Measurements from ENCODE around the gene ARHGAP25.

The ARHGAP25 gene

DNA sequence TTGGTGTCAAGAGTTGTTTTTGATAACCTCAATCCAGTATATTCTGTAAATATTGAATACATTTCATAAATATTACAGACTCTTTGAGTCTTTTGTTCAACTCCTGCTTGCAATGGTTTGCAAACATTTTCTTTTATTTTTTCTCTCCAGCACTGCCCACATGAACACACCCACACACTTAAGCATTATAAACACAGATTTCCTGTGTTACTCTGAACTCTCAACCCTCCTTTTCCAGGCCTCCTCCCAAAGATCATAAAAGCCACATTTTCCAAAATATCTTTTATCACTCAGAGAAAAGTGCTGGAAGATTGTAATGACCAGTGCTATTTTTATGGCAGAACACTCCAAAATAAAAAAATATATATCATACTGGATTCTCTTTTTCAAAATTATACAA is 20.5 kb downstream of the ARHGAP25 start:
- no peak for DNase-seq
- no peak for TF ChIP-seq GATA1 (IDR thresholded peaks at IDR 0.05; ENCODE audit: low read depth, low read length)
- no peak for TF ChIP-seq POLR2A (IDR thresholded peaks at IDR 0.05; ENCODE audit: low read length)

DNA sequence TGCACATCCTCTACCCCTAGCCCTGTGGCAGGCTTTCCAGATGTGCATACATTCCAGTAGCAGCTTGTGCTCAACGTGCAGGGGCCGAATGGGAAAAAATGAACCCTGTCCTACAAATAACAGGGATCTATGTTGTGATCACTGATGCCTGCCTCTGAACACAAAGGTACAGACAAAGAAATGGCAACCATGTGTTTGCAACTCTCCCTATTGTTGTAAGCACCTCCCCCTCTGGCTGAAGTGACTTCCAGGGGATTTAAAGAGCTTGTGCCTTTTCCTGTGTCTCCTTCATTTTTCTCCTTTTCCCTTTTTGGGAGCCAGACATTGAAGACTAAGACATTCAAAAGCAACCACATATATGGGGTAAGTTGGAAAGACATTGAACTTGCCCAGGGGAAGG is 21.6 kb downstream of the ARHGAP25 start:
- no peak for DNase-seq
- TF ChIP-seq GATA1 (IDR thresholded peaks at IDR 0.05; ENCODE audit: low read depth, low read length) (no peak), POLR2A (IDR thresholded peaks at IDR 0.05; ENCODE audit: low read length) (no peak)

DNA sequence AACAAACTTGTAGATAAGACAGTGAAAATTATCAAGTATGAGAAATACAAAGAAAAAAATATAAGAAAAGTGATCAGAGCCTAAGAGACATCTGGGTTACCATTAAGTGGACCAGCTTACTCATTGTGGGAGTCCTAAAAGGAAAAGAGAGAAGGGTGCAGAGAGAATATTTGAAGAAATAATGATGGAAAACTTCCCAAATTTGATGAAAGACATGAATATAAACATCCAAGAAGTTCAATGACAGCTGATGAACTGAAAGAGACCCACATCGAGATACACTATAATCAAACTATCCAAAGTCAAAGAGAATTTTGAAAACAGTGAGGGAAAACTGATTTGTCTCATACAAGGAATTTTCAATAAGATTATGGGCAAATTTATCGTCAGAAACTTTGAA is 22.5 kb downstream of the ARHGAP25 start:
- DNase-seq: no peak
- TF ChIP-seq GATA1 (IDR thresholded peaks at IDR 0.05; ENCODE audit: low read depth, low read length) (no peak), POLR2A (IDR thresholded peaks at IDR 0.05; ENCODE audit: low read length) (no peak)

DNA sequence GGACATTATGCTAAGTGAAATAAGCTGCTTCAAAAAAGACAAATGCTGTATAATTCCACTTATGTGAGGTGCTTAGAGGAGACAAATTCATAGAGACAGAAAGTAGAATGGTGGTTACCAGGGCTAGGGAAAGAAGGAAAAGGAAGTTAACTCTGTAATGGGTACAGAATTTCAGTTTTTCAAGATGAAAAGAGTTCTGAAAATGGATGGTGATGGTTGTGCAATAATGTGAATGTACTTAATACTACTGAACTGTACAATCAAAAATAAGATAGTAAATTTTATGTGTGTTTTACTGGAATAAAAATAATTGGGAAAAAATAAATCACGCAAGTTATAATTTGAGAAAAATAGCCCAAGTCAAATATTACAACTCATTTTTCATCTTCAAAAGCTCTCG is 27.5 kb downstream of the ARHGAP25 start:
- TF ChIP-seq POLR2A (IDR thresholded peaks at IDR 0.05; ENCODE audit: low read length) (no peak), GATA1 (IDR thresholded peaks at IDR 0.05; ENCODE audit: low read depth, low read length) (no peak)
- DNase-seq: no peak

DNA sequence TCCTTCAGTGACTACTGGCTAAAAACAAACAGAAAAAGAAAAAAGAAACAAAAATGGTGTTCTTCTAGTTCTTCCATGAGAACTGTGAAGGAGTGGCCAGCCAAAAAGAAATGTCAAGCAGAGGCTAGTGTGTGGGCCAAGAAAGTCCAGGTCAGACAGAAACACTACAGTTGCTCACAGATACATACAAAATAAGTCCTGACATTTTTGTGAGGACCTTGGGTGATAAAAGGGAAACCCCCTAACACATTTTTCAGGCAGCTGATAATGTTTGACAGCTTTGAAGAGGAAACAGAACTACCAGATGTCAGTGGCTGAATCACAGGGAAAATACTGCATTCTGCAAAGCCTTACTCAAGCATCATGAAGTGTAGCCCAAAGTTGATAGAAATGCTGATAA is 28.1 kb downstream of the ARHGAP25 start:
- TF ChIP-seq GATA1 (IDR thresholded peaks at IDR 0.05; ENCODE audit: low read depth, low read length): no peak
- TF ChIP-seq POLR2A (IDR thresholded peaks at IDR 0.05; ENCODE audit: low read length): no peak
- DNase-seq: no peak

DNA sequence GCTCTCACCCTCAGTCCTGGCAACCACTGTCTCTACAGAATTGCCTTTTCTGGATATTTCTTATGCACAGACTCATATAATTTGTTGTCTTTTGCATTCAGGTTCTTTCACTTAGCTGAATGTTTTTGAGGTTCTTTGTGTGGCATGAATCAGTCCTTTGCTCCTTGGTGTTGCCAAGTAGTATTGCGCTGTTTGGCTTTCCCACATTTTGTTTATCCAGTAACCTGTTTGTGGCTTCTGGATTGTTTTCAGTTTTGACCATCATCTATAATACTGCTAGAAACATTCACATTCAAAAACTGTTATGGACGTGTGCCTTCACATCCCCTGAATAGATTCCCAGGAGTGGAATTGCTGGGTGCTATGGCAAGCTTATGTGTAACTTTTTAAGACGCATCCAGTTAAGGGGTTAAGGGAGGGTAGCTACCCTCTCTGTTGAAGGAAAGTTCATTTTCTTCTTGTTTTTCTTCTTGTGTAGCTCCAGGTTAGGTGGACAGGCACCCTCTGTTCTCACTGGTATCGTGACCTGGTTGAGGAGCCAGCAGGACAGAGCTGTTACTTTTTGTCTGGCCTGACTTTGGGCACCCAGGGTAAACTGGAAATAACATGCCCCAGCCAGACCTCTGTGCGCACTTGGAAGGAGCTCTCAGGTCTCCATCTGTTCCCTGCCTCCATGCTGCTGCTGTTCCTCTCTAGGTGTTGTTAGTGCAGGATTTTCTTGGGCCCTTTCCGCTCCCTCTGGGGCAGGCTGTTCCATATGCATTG is 29.6 kb downstream of the ARHGAP25 start:
- no peak for DNase-seq
- no peak for TF ChIP-seq POLR2A (IDR thresholded peaks at IDR 0.05; ENCODE audit: low read length)
- no peak for TF ChIP-seq GATA1 (IDR thresholded peaks at IDR 0.05; ENCODE audit: low read depth, low read length)

DNA sequence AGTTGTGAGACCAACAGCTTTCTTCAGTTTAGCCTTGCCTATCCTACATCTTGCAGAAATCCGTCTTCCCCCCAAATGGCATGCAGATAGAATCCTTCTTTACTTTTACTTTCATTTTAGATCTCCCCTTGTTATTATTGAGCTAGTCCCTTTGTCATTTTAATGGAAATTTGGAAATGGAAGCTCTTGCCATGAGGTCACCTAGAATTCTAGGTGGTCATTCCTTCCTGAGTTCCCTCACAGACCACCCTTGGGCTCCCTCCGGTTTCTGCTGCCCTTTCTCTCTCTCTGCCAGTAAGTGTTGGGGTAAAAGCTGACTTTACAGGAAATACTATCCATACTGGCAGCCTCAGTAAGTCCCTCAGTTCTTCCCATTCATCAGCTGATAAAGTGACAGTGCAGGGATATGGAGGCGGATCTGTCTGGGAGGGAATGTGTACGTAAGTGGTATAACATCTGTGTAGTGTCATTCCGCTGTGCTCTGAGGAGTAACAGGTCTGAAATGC is 30.2 kb downstream of the ARHGAP25 start:
- TF ChIP-seq GATA1 (IDR thresholded peaks at IDR 0.05; ENCODE audit: low read depth, low read length) (no peak), POLR2A (IDR thresholded peaks at IDR 0.05; ENCODE audit: low read length) (no peak)
- DNase-seq: no peak

DNA sequence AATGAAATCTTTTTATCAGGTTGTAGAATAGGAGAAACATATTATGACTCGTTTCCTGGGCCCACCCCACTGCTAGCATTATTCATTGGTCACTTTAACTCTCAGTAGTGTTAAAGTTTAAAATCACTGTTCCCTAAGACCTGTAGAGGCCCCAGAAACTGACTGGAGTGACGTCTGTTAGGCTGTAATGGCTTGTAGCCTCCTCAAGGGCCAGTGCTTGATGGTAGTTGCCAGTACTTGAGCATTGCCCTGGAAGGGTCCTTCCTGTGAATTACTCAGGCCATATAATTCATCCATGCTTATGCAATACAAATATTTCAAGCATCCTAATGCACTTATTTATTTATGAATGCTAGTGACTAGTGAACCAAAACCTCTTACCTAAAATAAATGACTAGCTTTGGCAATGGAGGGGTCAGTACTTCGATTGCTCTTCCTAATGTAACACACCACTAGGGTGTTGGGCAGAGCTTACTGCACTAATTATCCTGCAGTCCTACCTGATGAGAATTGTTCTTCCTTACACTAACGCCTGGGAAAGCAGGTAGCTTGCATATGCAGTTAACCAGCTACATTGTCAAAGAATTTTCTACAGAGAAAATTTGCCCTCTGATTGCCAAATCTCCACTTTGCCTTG is 31.2 kb downstream of the ARHGAP25 start:
- TF ChIP-seq GATA1 (IDR thresholded peaks at IDR 0.05; ENCODE audit: low read depth, low read length) (no peak), POLR2A (IDR thresholded peaks at IDR 0.05; ENCODE audit: low read length) (no peak)
- no peak for DNase-seq

DNA sequence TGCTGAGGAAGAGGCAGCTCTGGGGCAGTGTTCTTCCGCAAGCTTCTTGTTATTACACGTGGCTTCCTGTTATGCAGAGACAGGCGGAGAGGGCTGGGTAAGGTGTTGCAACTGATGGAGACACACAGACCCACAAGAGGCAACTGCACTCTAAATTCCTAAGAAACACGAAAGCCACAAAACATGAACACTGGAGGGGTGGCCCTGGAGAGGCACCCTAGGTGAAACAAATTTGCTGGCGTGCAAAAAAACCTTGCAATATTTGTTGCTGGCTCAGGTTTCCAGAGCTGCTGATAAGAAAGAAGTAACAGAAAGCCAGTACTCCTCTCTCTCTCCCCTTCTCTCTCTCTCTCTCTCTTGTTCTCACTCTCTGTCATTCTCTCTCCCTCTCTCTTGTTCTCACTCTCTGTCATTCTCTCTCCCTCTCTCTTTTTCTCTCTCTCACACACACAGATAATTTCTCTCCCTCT is 31.8 kb downstream of the ARHGAP25 start:
- DNase-seq: no peak
- TF ChIP-seq GATA1 (IDR thresholded peaks at IDR 0.05; ENCODE audit: low read depth, low read length) (no peak), POLR2A (IDR thresholded peaks at IDR 0.05; ENCODE audit: low read length) (no peak)

DNA sequence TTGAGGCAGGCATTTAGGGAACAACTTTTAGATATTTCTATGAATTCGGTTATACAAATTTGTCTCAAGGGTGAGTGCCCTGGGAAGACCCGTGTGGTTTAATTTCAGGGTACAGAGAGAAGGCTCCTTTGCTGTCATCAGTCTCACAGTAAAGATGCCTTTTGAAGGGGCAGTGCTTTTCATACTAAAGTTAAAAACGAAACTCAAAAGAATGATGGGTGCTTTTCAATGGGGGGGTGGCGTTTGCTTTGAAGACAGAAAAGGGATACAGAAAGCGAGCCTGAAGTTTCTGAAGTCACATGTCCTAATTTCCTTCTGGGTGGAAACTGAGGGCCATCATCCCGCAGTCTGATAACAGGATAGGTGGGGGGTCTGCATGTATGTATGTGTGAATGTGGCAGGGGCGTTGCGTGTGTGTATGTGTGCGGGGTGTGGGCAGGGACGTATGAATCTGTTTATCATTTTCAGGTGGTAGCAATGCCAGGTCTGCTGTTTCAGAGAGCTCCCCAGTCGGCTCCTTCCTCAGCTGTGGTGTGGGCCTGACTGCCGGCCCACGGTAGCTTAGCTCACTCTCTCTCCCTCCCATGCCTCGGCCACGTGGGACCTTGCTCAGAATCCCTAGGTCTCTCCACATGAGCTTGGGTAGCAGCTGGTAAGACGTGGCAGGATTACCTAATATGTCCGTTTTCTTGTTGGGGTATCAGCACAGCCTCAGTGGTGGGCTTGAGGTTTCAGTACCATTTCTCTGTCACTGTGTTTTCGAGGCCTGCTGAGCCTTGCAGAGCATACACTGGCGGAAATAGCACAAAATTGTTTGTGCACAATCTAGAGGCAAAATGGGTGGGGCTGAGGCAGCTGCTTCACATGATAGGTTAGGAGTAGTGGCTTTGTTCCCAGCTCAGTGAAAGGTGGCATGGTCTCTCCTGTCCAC is 32.7 kb downstream of the ARHGAP25 start:
- DNase-seq: peak; percentile 11 to 38
- TF ChIP-seq GATA1 (IDR thresholded peaks at IDR 0.05; ENCODE audit: low read depth, low read length) (no peak), POLR2A (IDR thresholded peaks at IDR 0.05; ENCODE audit: low read length) (no peak)

DNA sequence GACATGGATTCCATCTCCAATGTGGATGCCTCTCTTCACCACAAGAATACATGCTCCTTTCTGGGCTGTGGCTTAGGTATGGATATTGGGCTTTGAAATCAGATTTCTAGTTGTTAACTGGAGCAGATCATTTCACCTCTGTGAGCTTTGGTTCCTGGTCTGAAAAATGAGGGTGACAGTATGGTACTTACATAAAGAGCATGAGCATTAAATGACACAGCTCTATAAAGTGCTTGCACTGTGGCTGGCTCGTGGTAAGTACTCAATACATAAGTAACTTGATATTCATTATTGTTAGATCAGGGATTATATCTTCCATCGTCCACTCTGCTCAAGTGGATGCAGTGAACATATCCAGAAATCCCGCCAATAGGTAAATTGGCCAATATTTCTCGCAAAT is 33.4 kb downstream of the ARHGAP25 start:
- TF ChIP-seq GATA1 (IDR thresholded peaks at IDR 0.05; ENCODE audit: low read depth, low read length): no peak
- TF ChIP-seq POLR2A (IDR thresholded peaks at IDR 0.05; ENCODE audit: low read length): no peak
- no peak for DNase-seq

DNA sequence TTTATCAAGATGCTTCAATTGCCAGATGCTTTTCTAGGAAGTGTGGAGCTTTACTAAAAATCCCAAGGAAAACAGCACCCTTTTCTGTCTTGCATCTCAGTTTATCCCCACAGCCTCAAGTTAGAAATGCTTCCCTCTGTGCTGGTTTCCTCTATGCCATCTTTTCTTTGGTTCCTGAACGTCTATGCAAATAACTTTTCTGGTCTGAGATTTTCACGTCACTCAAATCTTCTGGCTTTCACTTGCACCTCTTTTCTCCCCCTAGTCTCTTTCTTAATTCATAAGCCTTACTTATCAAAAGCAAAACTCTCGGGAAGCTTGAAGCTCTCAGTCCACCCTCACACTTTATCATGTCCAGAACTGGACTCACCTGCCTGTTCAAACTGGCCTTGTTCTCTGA is 33.9 kb downstream of the ARHGAP25 start:
- DNase-seq: no peak

DNA sequence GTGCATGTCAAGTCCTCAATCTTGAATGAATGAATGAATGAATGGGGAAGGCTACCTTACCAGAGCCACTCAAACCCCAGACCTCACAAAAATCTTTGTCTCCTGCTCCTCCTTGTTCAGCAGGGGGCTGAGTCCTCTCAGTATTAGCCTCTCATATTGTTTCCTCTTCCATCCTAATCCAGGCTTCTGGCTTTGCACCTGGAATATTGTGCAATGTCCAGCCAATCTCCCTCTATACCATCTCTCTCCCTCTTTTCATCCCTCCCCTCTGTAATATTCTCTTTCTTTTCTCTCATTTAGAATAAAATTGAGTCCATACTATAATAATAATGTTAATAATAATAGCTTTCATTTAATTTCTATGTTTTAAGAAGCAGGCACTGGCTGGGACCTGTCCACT is 34.3 kb downstream of the ARHGAP25 start:
- TF ChIP-seq POLR2A (IDR thresholded peaks at IDR 0.05; ENCODE audit: low read length): no peak
- no peak for TF ChIP-seq GATA1 (IDR thresholded peaks at IDR 0.05; ENCODE audit: low read depth, low read length)

More for the DNA sequence above, 33.9 kb downstream of the ARHGAP25 start:
- TF ChIP-seq GATA1 (IDR thresholded peaks at IDR 0.05; ENCODE audit: low read depth, low read length) (no peak), POLR2A (IDR thresholded peaks at IDR 0.05; ENCODE audit: low read length) (no peak)

More for the DNA sequence above, 34.3 kb downstream of the ARHGAP25 start:
- no peak for DNase-seq

All from erythroblast (primary cell).